Liver (tissue), 9 donors: Measurements from ENCODE around the gene BMP8A. TPM values are rescaled to one million over a fixed set of nuclear protein-coding genes. Genes with fewer than 3 reads are reported as not detected.

Experiments used
- DNase-seq: peaks from one replicate; pipeline ENCODE4 v3.0.0-alpha.2; 2017; ENCODE audit warnings: low spot score
- H3K27ac ChIP-seq, 2 donors: one replicate each; pipeline ENCODE4 v1.7.0; 2013; ENCODE audit warnings: inconsistent platforms in 2 of 2, low read length in 2 of 2, control low read depth in 1 of 2, low read depth in 1 of 2, mild to moderate bottlenecking in 1 of 2
- H3K27me3 ChIP-seq, 4 donors: one replicate each; pipeline versions ENCODE4 v1.6.1 to v1.7.0; 2013; ENCODE audit warnings: low read length in 3 of 4, inconsistent platforms in 1 of 4, mild to moderate bottlenecking in 1 of 4, moderate library complexity in 1 of 4; ENCODE audit not compliant: control insufficient read depth in 4 of 4, insufficient read depth in 4 of 4
- H3K36me3 ChIP-seq, 4 donors: one replicate each; pipeline versions ENCODE4 v1.6.1 to v1.7.0; 2013; ENCODE audit warnings: low read length in 3 of 4, mild to moderate bottlenecking in 3 of 4, low read depth in 1 of 4, moderate library complexity in 1 of 4; ENCODE audit not compliant: control insufficient read depth in 4 of 4, insufficient read depth in 3 of 4
- H3K4me1 ChIP-seq, 4 donors: one replicate each; pipeline versions ENCODE4 v1.6.1 to v1.7.0; 2013; ENCODE audit warnings: low read length in 3 of 4, mild to moderate bottlenecking in 3 of 4, moderate library complexity in 1 of 4; ENCODE audit not compliant: control insufficient read depth in 4 of 4, insufficient read depth in 4 of 4
- H3K4me3 ChIP-seq, 3 donors: one replicate each; pipeline versions ENCODE4 v1.6.1 to v1.7.0; 2013; ENCODE audit warnings: low read length in 3 of 3, control low read depth in 1 of 3, low read depth in 1 of 3, mild to moderate bottlenecking in 1 of 3
- H3K9ac ChIP-seq, 2 donors: one replicate each; pipeline ENCODE4 v1.7.0; 2013; ENCODE audit warnings: low read length in 2 of 2, mild to moderate bottlenecking in 2 of 2, moderate library complexity in 2 of 2, control low read depth in 1 of 2, low read depth in 1 of 2
- H3K9me3 ChIP-seq, 4 donors: one replicate each; pipeline versions ENCODE4 v1.6.1 to v1.7.0; 2013; ENCODE audit warnings: low read length in 3 of 4; ENCODE audit not compliant: control insufficient read depth in 4 of 4
- CTCF ChIP-seq: fragments of 150-350 bp; IDR thresholded peaks from 2 replicates; pipeline ENCODE4 v1.5.1; 2017; ENCODE audit warnings: improper control_type of control experiment, low read depth, low read length; ENCODE audit not compliant: missing input control
- FOXA2 ChIP-seq: IDR thresholded peaks from 2 replicates; pipeline ENCODE4 v1.6.1; 2016; ENCODE audit warnings: antibody characterized with exemption
- GABPA ChIP-seq, 2 donors: IDR thresholded peaks in 1 of 2; conservative IDR thresholded peaks in 1 of 2; 2 replicates each; pipeline ENCODE4 v1.6.1; 2016; ENCODE audit warnings: antibody characterized with exemption in 2 of 2, mild to moderate bottlenecking in 1 of 2, moderate library complexity in 1 of 2
- HNF4A ChIP-seq, 2 donors: conservative IDR thresholded peaks; 2 replicates each; pipeline ENCODE4 v1.6.1; 2016; ENCODE audit warnings: antibody characterized with exemption in 2 of 2, mild to moderate bottlenecking in 2 of 2
- HNF4G ChIP-seq: IDR thresholded peaks from 2 replicates; pipeline ENCODE4 v1.6.1; 2016; ENCODE audit warnings: antibody characterized with exemption
- JUND ChIP-seq, 2 donors: IDR thresholded peaks; 2 replicates each; pipeline ENCODE4 v1.6.1; 2016; ENCODE audit warnings: antibody characterized with exemption in 2 of 2
- NR2F2 ChIP-seq: IDR thresholded peaks from 2 replicates; pipeline ENCODE4 v1.6.1; 2016; ENCODE audit warnings: antibody characterized with exemption
- RAD21 ChIP-seq, 2 donors: IDR thresholded peaks; 2 replicates each; pipeline ENCODE4 v1.6.1; 2016; ENCODE audit warnings: antibody characterized with exemption in 2 of 2, mild to moderate bottlenecking in 2 of 2
- REST ChIP-seq: IDR thresholded peaks from 2 replicates; pipeline ENCODE4 v1.6.1; 2016; ENCODE audit warnings: antibody characterized with exemption, mild to moderate bottlenecking
- RXRA ChIP-seq, 2 donors: IDR thresholded peaks; 2 replicates each; pipeline ENCODE4 v1.6.1; 2017 to 2018; ENCODE audit warnings: antibody characterized with exemption in 2 of 2, mild to moderate bottlenecking in 1 of 2
- YY1 ChIP-seq: IDR thresholded peaks from 2 replicates; pipeline ENCODE4 v1.6.1; 2016; ENCODE audit warnings: antibody characterized with exemption, mild to moderate bottlenecking
- ZBTB33 ChIP-seq: IDR thresholded peaks from 2 replicates; pipeline ENCODE4 v1.6.1; 2016; ENCODE audit warnings: antibody characterized with exemption
- WGBS: extraction: QIAGEN DNeasy Blood & Tissue Kit; methylation state at CpG from one replicate; pipeline ENCODE4 v1.1.7; 2013; 5-methylcytosine and 5-hydroxymethylcytosine counted together
- polyA plus RNA-seq, 2 donors: library from polyadenylated mRNA; stranded (reverse) in 1 of 2; unstranded in 1 of 2; fragments of 200-250 nt in 1 of 2; fragments of >200 nt in 1 of 2; fragmentation: Nextera tagmentation in 1 of 2; extraction: Ambion mirVana in 1 of 2; gene quantifications; one replicate each; pipeline versions ENCODE4 v1.2.1 to v1.2.3, GENCODE V29; 2013 to 2015
- total RNA-seq, 2 donors: library from RNA; depleted of rRNA; stranded (reverse); fragments of >200 nt; gene quantifications; one replicate each; pipeline ENCODE4 v1.2.3, GENCODE V29; 2014
- donor health status: healthy.
- donor health status: healthy.
- donor health status: healthy.
- donor health status: healthy.
- donor health status: healthy.

The BMP8A gene
- total and polyA plus RNA-seq, 4 donors: not detected

GRCh38 chr1:39529901-39530535 lies 38.6 kb downstream of the BMP8A start:
- TF ChIP-seq HNF4A (conservative IDR thresholded peaks at IDR 0.05): peak in 1 of 2 donors; percentile 9
- TF ChIP-seq FOXA2: no peak
- no peaks in the 10 kb centered on the region for H3K4me1 ChIP-seq
- no peak overlapping the region for H3K9ac ChIP-seq
- 86% methylated on average over 10 of the region's 10 CpGs for WGBS
- H3K4me3 ChIP-seq: no peak overlapping the region
- no peaks in the 10 kb centered on the region for H3K27me3 ChIP-seq
- no peak for DNase-seq
- no peak overlapping the region for H3K27ac ChIP-seq
- no peaks in the 10 kb centered on the region for H3K9me3 ChIP-seq
- H3K36me3 ChIP-seq: peaks cover 10 to 33% (median 16%) of the 10 kb centered on the region in 4 donors

GRCh38 chr1:39531526-39531925 lies 40.1 kb downstream of the BMP8A start:
- no peaks in the 10 kb centered on the region for H3K4me1 ChIP-seq
- peaks cover 9 to 38% (median 15%) of the 10 kb centered on the region in 4 donors for H3K36me3 ChIP-seq
- H3K27me3 ChIP-seq: no peaks in the 10 kb centered on the region
- DNase-seq: no peak
- no peak overlapping the region for H3K4me3 ChIP-seq
- 97% methylated on average over 4 of the region's 4 CpGs for WGBS
- H3K27ac ChIP-seq: no peak overlapping the region
- TF ChIP-seq RXRA (IDR thresholded peaks at IDR 0.05): no peak
- no peak for TF ChIP-seq YY1
- no peak for TF ChIP-seq HNF4A (conservative IDR thresholded peaks at IDR 0.05)
- no peak for TF ChIP-seq REST
- no peak for TF ChIP-seq FOXA2
- no peak for TF ChIP-seq JUND (IDR thresholded peaks at IDR 0.05)
- TF ChIP-seq ZBTB33: no peak
- no peak for TF ChIP-seq NR2F2
- TF ChIP-seq CTCF: no peak
- no peak for TF ChIP-seq HNF4G
- TF ChIP-seq RAD21 (IDR thresholded peaks at IDR 0.05): no peak
- no peak for TF ChIP-seq GABPA (IDR thresholded peaks at IDR 0.05 in 1 of 2, conservative IDR thresholded peaks at IDR 0.05 in 1 of 2)
- H3K9ac ChIP-seq: no peak overlapping the region
- H3K9me3 ChIP-seq: no peaks in the 10 kb centered on the region
